Right lobe of liver (tissue), 4 donors: ENCODE data around the gene RAB23.
A peak's percentile ranks its signal among the peaks of the same experiment; 100 is the strongest.

Experiments used
- POLR2A ChIP-seq: fragments of 450-650 bp; IDR thresholded peaks from one replicate; pipeline ENCODE4 v1.6.1; 2017; ENCODE audit warnings: antibody characterized with exemption, mild to moderate bottlenecking
- TF ChIP-seq, protein P1 (sequence below), 4 donors: fragments of 200-600 bp in 3 of 4; fragments of 450-650 bp in 1 of 4; IDR thresholded peaks; one replicate each; pipeline versions ENCODE4 v1.5.1 to v1.8.0; 2016 to 2022; ENCODE audit warnings: antibody characterized with exemption in 4 of 4, mild to moderate bottlenecking in 2 of 4
- donor health status: DM: no; HTN: no; CAD: no.
- donor health status: DM: no; HTN: no; CAD: no.
- donor health status: DM: no; HTN: yes; CAD: no.

DNA sequence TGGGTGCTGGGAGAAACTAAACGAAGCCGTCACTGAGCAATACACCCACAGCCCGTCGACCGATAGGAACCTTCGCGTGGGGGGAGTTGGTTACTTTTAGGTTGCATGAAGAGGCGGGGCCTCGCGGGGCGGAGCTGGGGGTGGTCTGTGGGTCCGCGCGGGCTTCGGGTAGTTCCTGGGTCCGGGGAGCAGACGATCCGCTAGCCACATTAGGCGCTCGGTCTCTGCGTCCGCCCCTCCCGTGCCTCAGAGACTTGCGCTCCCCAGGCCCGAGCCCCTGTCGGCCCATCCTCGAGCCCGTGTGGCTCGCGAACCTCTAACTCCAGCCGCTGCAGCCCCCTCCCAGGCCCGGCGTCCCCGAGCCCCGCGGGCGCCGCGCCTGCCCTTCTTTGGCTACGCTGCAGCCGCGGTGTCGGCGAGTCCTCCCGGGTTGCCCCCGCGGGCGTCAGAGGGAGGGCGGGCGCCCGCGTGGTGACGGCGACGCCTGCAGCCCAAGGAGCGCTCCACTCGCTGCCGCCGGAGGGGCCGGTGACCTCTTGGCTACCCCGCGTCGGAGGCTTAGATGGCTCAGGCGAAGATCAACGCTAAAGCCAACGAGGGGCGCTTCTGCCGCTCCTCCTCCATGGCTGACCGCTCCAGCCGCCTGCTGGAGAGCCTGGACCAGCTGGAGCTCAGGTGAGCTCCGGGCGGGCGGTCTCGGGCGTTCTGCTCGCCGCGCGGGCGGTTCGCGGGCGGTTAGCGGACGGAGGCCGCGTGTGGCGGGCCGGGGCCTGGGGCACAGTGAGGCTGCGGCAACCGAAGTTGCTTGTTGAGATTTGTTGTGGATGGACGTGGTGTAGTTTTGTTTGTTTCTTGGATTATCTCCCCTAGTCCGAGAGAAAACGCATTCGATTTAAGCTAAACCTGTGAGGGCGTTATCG, 49.7 kb downstream of the RAB23 start, which contains the start of gene BAG2:
- peak; percentile 90 for TF ChIP-seq POLR2A
- TF ChIP-seq, protein P1, sequence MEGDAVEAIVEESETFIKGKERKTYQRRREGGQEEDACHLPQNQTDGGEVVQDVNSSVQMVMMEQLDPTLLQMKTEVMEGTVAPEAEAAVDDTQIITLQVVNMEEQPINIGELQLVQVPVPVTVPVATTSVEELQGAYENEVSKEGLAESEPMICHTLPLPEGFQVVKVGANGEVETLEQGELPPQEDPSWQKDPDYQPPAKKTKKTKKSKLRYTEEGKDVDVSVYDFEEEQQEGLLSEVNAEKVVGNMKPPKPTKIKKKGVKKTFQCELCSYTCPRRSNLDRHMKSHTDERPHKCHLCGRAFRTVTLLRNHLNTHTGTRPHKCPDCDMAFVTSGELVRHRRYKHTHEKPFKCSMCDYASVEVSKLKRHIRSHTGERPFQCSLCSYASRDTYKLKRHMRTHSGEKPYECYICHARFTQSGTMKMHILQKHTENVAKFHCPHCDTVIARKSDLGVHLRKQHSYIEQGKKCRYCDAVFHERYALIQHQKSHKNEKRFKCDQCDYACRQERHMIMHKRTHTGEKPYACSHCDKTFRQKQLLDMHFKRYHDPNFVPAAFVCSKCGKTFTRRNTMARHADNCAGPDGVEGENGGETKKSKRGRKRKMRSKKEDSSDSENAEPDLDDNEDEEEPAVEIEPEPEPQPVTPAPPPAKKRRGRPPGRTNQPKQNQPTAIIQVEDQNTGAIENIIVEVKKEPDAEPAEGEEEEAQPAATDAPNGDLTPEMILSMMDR (IDR thresholded peaks at IDR 0.05) = peak in 2 of 4 donors; percentile 19 to 27
